ENCODE results near the gene DNAH12. TPM values are rescaled to one million over a fixed set of nuclear protein-coding genes. Genes with fewer than 3 reads are reported as not detected.

Gene DNAH12
- total and polyA plus RNA-seq, 2 of the 4 experiments (the other 2 are of a cell fraction), result under 0.01 to 0.02 TPM

DNA sequence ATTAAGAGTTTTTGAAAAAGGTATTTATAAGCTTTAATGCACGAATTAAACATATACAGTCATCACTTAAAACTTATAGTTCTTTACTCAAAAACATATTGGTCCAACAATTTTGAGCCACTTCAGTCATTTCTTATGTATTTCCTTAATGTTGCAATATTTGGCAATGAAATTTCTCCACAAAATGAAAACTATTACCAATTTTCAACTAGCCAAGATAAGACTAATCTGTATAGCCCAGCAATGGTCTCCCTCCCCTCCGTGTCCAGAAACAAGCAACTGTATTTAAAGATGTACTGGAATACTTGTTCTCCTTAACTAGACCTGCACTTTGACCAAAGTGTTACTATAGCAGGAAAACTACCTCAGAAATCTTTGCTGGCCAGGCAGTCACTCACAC is 43.8 kb upstream of the DNAH12 start:
- in situ Hi-C loops (cut with MboI; ENCODE audit: low sequenced_read_pairs), result no loop called here
- Histone ChIP-seq H2AK9ac (replicated peaks; ENCODE audit: low read depth, low read length, poor library complexity) (no peak overlapping the region), H2BK20ac (ENCODE audit: low read depth, low read length) (no peak overlapping the region), H3K4me1 (ENCODE audit: control insufficient read depth, insufficient read depth, low read length) (peaks cover 8% of the 10 kb centered on the region), H3K4me2 (ENCODE audit: low read depth, low read length) (0 out of 2 replicates have a peak overlapping the region, but pooled peaks have one; percentile 13), H3K9me1 (ENCODE audit: insufficient read depth, low read length) (peaks cover 5% of the 10 kb centered on the region), H3K27me3 (ENCODE audit: control insufficient read depth, insufficient read depth, low read length) (no peaks in the 10 kb centered on the region), H2AFZ (replicated peaks; ENCODE audit: low read length, poor library complexity) (no peak overlapping the region), H3K56ac (ENCODE audit: extremely low read depth, insufficient read depth, low read length) (no peak overlapping the region), H3K4ac (ENCODE audit: low read depth, low read length) (no peak overlapping the region), H3K23ac (ENCODE audit: low read depth, low read length) (no peak overlapping the region), H4K91ac (ENCODE audit: insufficient read depth, low read depth, low read length) (no peak overlapping the region), H3K18ac (ENCODE audit: low read depth, low read length) (no peak overlapping the region), H2BK15ac (ENCODE audit: low read depth, low read length) (no peak overlapping the region), H3K9ac (ENCODE audit: low read depth, low read length) (no peak overlapping the region), H3K4me3 (ENCODE audit: insufficient read depth, low read depth, low read length) (no peak overlapping the region), H3K14ac (replicated peaks; ENCODE audit: low read depth, low read length) (no peak overlapping the region), H2BK5ac (ENCODE audit: low read depth, low read length, poor library complexity, severe bottlenecking) (no peak overlapping the region), H4K20me1 (ENCODE audit: insufficient read depth, low read length) (peaks cover 99% of the 10 kb centered on the region), H4K8ac (ENCODE audit: low read depth in 2 of 2, low read length in 2 of 2) (no peak overlapping the region), H3K36me3 (ENCODE audit: control insufficient read depth, insufficient read depth, low read length) (peaks cover 18% of the 10 kb centered on the region), H2BK120ac (ENCODE audit: low read depth, low read length) (no peak overlapping the region), H3K27ac (ENCODE audit: insufficient read depth, low read length) (no peak overlapping the region), H2AK5ac (ENCODE audit: low read depth, low read length) (no peak overlapping the region), H3K9me3 (ENCODE audit: control insufficient read depth, insufficient read depth, low read length) (no peaks in the 10 kb centered on the region), H3K79me1 (ENCODE audit: low read depth in 1 of 2, low read length in 2 of 2) (peaks cover 0 to 15% of the 10 kb centered on the region in 2 experiments; a peak in 1 of 4 replicates), H4K5ac (ENCODE audit: low read depth, low read length) (no peak overlapping the region)
- TF ChIP-seq CEBPB (IDR thresholded peaks at IDR 0.05; ENCODE audit: low read depth, low read length), result peak; percentile 42; the same call in 1 of the 2 replicates
- TF ChIP-seq RAD21 (IDR thresholded peaks at IDR 0.05; ENCODE audit: low read length), result no peak
- no peak for DNase-seq
- dilution Hi-C loops (cut with HindIII; ENCODE audit: low sequenced_read_pairs, unreplicated experiment), result no loop called here
- no peak for ATAC-seq (ENCODE audit: low read depth)
- intact Hi-C loops (cut with micrococcal nuclease), result no loop called here
- ChIA-PET CTCF (no interaction called here), POLR2A (ENCODE audit: unreplicated experiment) (interaction anchor here (1.0 kb wide), 1 partner anchor 8 kb away, joined by 4 read pairs; no protein-coding TSS in a partner anchor)
- BruUV-seq (replicated peaks), result no TSS peak
- no CpG with 5 or more reads among the region's 2 CpGs for WGBS, 2 experiments (ENCODE audit: extremely low coverage in 2 of 2, insufficient read length in 1 of 2)

All from IMR-90 (cell line).